ENCODE data around the gene NT5C1B. TPM values are rescaled to one million over a fixed set of nuclear protein-coding genes. Genes with fewer than 3 reads are reported as not detected.

The NT5C1B gene
- total RNA-seq, 2 donors from 2014 or later, result not detected

- WGBS, 2 experiments (ENCODE audit: insufficient coverage in 1 of 2, insufficient read length in 1 of 2), result 84 to 100% methylated on average over 1 of the region's 1 CpG
- no peak overlapping the region for H3K27ac Mint-ChIP-seq
- H3K4me3 ChIP-seq (ENCODE audit: low read length), result no peak overlapping the region
- H3K36me3 Mint-ChIP-seq (ENCODE audit: low read depth), result no peaks in the 10 kb centered on the region
- no peak for TF ChIP-seq CTCF (conservative IDR thresholded peaks at IDR 0.05)
- H3K27ac ChIP-seq (ENCODE audit: low read depth, low read length), result no peak overlapping the region
- peaks cover 20% of the 10 kb centered on the region for H3K9me3 ChIP-seq (ENCODE audit: control insufficient read depth, low read length)
- peaks cover 50% of the 10 kb centered on the region for H3K9me3 Mint-ChIP-seq
- no peaks in the 10 kb centered on the region for H3K27me3 Mint-ChIP-seq (ENCODE audit: insufficient read depth)
- no peaks in the 10 kb centered on the region for H3K36me3 ChIP-seq (ENCODE audit: control insufficient read depth, insufficient read depth, low read length)
- H3K4me1 ChIP-seq (ENCODE audit: control insufficient read depth, insufficient read depth, low read length), result no peaks in the 10 kb centered on the region
- no peaks in the 10 kb centered on the region for H3K27me3 ChIP-seq (ENCODE audit: control insufficient read depth, insufficient read depth, low read length, poor library complexity, severe bottlenecking)
- no peak for DNase-seq
- H3K9ac ChIP-seq (ENCODE audit: extremely low read depth, low read length, poor library complexity, severe bottlenecking), result no peak overlapping the region
- H3K4me1 Mint-ChIP-seq, result no peaks in the 10 kb centered on the region
- no peak overlapping the region for H3K4me3 Mint-ChIP-seq
Observed at GRCh38 chr2:18630541-18630940, 41.2 kb upstream of the NT5C1B start.

GRCh38 chr2:18630101-18630500 is 40.7 kb upstream of the NT5C1B start:
- H3K4me1 ChIP-seq (ENCODE audit: control insufficient read depth, insufficient read depth, low read length), result no peaks in the 10 kb centered on the region
- TF ChIP-seq CTCF (conservative IDR thresholded peaks at IDR 0.05), result no peak
- H3K4me3 Mint-ChIP-seq, result no peak overlapping the region
- H3K36me3 Mint-ChIP-seq (ENCODE audit: low read depth), result no peaks in the 10 kb centered on the region
- no peaks in the 10 kb centered on the region for H3K27me3 ChIP-seq (ENCODE audit: control insufficient read depth, insufficient read depth, low read length, poor library complexity, severe bottlenecking)
- no peak overlapping the region for H3K27ac ChIP-seq (ENCODE audit: low read depth, low read length)
- H3K9ac ChIP-seq (ENCODE audit: extremely low read depth, low read length, poor library complexity, severe bottlenecking), result no peak overlapping the region
- H3K27ac Mint-ChIP-seq, result no peak overlapping the region
- no peak for DNase-seq
- H3K9me3 Mint-ChIP-seq, result peaks cover 45% of the 10 kb centered on the region
- no peak overlapping the region for H3K4me3 ChIP-seq (ENCODE audit: low read length)
- H3K27me3 Mint-ChIP-seq (ENCODE audit: insufficient read depth), result no peaks in the 10 kb centered on the region
- H3K9me3 ChIP-seq (ENCODE audit: control insufficient read depth, low read length), result peaks cover 20% of the 10 kb centered on the region
- H3K4me1 Mint-ChIP-seq, result no peaks in the 10 kb centered on the region
- no peaks in the 10 kb centered on the region for H3K36me3 ChIP-seq (ENCODE audit: control insufficient read depth, insufficient read depth, low read length)

- Histone ChIP-seq H3K9me3 (ENCODE audit: control insufficient read depth, low read length) (no peaks in the 10 kb centered on the region), H3K4me1 (ENCODE audit: control insufficient read depth, insufficient read depth, low read length) (no peaks in the 10 kb centered on the region), H3K27ac (ENCODE audit: low read depth, low read length) (no peak overlapping the region), H3K9ac (ENCODE audit: extremely low read depth, low read length, poor library complexity, severe bottlenecking) (no peak overlapping the region), H3K27me3 (ENCODE audit: control insufficient read depth, insufficient read depth, low read length, poor library complexity, severe bottlenecking) (no peaks in the 10 kb centered on the region), H3K36me3 (ENCODE audit: control insufficient read depth, insufficient read depth, low read length) (no peaks in the 10 kb centered on the region), H3K4me3 (ENCODE audit: low read length) (no peak overlapping the region)
- Mint-ChIP-seq H3K4me3 (no peak overlapping the region), H3K27me3 (ENCODE audit: insufficient read depth) (no peaks in the 10 kb centered on the region), H3K27ac (no peak overlapping the region), H3K9me3 (peaks cover 17% of the 10 kb centered on the region), H3K4me1 (no peaks in the 10 kb centered on the region), H3K36me3 (ENCODE audit: low read depth) (no peaks in the 10 kb centered on the region)
- no peak for DNase-seq
- WGBS, 2 experiments (ENCODE audit: insufficient coverage in 1 of 2, insufficient read length in 1 of 2), result 96% methylated on average over 2 of the region's 2 CpGs; no CpG with 5 or more reads in 1 of the 2 experiments
- TF ChIP-seq CTCF (conservative IDR thresholded peaks at IDR 0.05), result no peak
Observed at GRCh38 chr2:18626958-18627650, 37.7 kb upstream of the NT5C1B start.
